WTC11 (cell line): ENCODE data around the gene LAMA2. TPM values are rescaled to one million over a fixed set of nuclear protein-coding genes. Genes with fewer than 3 reads are reported as not detected.

Experiments used
- ATAC-seq: fragments of 200-7000 bp; cut with Tn5 transposase; 2 replicates; pipeline ENCODE4 v1.10.0; 2021; ENCODE audit warnings: mild to moderate bottlenecking, moderate library complexity
- CTCF ChIA-PET: fragments of 300-600 bp; sonication (Branson Sonifier 250); formaldehyde crosslinking; loops from one replicate; lab custom pipeline; 2021; ENCODE audit warnings: antibody characterized with exemption; lab: Charles Lee
- POLR2A ChIA-PET: fragments of 350-600 bp; sonication (Branson Sonifier 250); formaldehyde crosslinking; loops from one replicate; lab custom pipeline; 2021; ENCODE audit warnings: antibody characterized with exemption; lab: Charles Lee
- DNase-seq: peaks from one replicate; pipeline ENCODE4 v3.0.0; 2021; ENCODE audit warnings: low spot score
- H3K27ac Mint-ChIP-seq: 2 replicates; pipeline ENCODE4 v1.8.0; 2021; ENCODE audit warnings: mixed read lengths
- H3K27me3 Mint-ChIP-seq: 2 replicates; pipeline ENCODE4 v1.8.0; 2021; ENCODE audit warnings: low read depth, mild to moderate bottlenecking, moderate library complexity, mixed read lengths
- H3K36me3 Mint-ChIP-seq: 2 replicates; pipeline ENCODE4 v1.8.0; 2021; ENCODE audit warnings: mixed read lengths
- H3K4me1 Mint-ChIP-seq: 2 replicates; pipeline ENCODE4 v1.8.0; 2022; ENCODE audit warnings: mixed read lengths
- H3K4me3 Mint-ChIP-seq: 2 replicates; pipeline ENCODE4 v1.8.0; 2021; ENCODE audit warnings: mild to moderate bottlenecking, moderate library complexity, mixed read lengths
- H3K9me3 Mint-ChIP-seq: 2 replicates; pipeline ENCODE4 v1.8.0; 2021; ENCODE audit warnings: mixed read lengths
- CREM ChIP-seq: sonication (generic); formaldehyde crosslinking; IDR thresholded peaks from 2 replicates; pipeline ENCODE4 v1.8.1; 2022; ENCODE audit warnings: mild to moderate bottlenecking, missing genetic modification reagents, moderate library complexity
- CTCF ChIP-seq: fragments of 200-600 bp; IDR thresholded peaks from 2 replicates; pipeline ENCODE4 v1.8.0; 2022; ENCODE audit warnings: antibody characterized with exemption
- GTF2I ChIP-seq: fragments of 250-450 bp; sonication (Bioruptor Pico); conservative IDR thresholded peaks from 2 replicates; pipeline ENCODE4 v1.4.0; 2021; ENCODE audit warnings: mild to moderate bottlenecking
- HMGXB4 ChIP-seq: sonication (generic); formaldehyde crosslinking; IDR thresholded peaks from 2 replicates; pipeline ENCODE4 v1.8.1; 2023; ENCODE audit warnings: mild to moderate bottlenecking, moderate library complexity, missing genetic modification reagents
- KAT7 ChIP-seq: sonication (generic); formaldehyde crosslinking; IDR thresholded peaks from 2 replicates; pipeline ENCODE4 v1.8.1; 2023; ENCODE audit warnings: missing genetic modification reagents, mild to moderate bottlenecking, borderline replicate concordance
- NR2C2 ChIP-seq: sonication (generic); formaldehyde crosslinking; IDR thresholded peaks from 2 replicates; pipeline ENCODE4 v1.8.0; 2022; ENCODE audit warnings: mild to moderate bottlenecking, missing genetic modification reagents
- PRDM15 ChIP-seq: sonication (generic); formaldehyde crosslinking; IDR thresholded peaks from 2 replicates; pipeline ENCODE4 v1.8.0; 2022; ENCODE audit warnings: missing genetic modification reagents
- SMAD3 ChIP-seq: sonication (generic); formaldehyde crosslinking; IDR thresholded peaks from 2 replicates; pipeline ENCODE4 v1.8.0; 2022; ENCODE audit warnings: missing genetic modification reagents, mild to moderate bottlenecking, borderline replicate concordance
- TEAD4 ChIP-seq: sonication (generic); formaldehyde crosslinking; IDR thresholded peaks from 2 replicates; pipeline ENCODE4 v1.8.0; 2022; ENCODE audit warnings: mild to moderate bottlenecking, missing genetic modification reagents
- USF2 ChIP-seq: sonication (generic); formaldehyde crosslinking; IDR thresholded peaks from 2 replicates; pipeline ENCODE4 v1.8.1; 2023; ENCODE audit warnings: mild to moderate bottlenecking, missing genetic modification reagents, moderate library complexity
- ZNF121 ChIP-seq: sonication (generic); formaldehyde crosslinking; IDR thresholded peaks from 2 replicates; pipeline ENCODE4 v1.8.0; 2023; ENCODE audit warnings: missing genetic modification reagents
- ZNF138 ChIP-seq: sonication (generic); formaldehyde crosslinking; conservative IDR thresholded peaks from 2 replicates; pipeline ENCODE4 v1.8.1; 2022; ENCODE audit warnings: mild to moderate bottlenecking, moderate library complexity, missing genetic modification reagents
- ZNF416 ChIP-seq: fragments of 250-450 bp; sonication (Bioruptor Pico); IDR thresholded peaks from 2 replicates; pipeline ENCODE4 v1.9.0; 2021; ENCODE audit warnings: mild to moderate bottlenecking, inconsistent platforms
- ZNF532 ChIP-seq: fragments of 250-450 bp; sonication (Bioruptor Pico); IDR thresholded peaks from 2 replicates; pipeline ENCODE4 v1.9.0; 2021; ENCODE audit warnings: mild to moderate bottlenecking, borderline replicate concordance
- total RNA-seq: library from RNA; stranded (reverse); gene quantifications from 3 replicates; pipeline ENCODE4 v1.2.3, GENCODE V29; 2021
- TF ChIP-seq, protein P1 (sequence below): sonication (generic); formaldehyde crosslinking; IDR thresholded peaks from 2 replicates; pipeline ENCODE4 v1.8.1; 2022; ENCODE audit warnings: mild to moderate bottlenecking, missing genetic modification reagents, moderate library complexity, borderline replicate concordance
- TF ChIP-seq, protein P2 (sequence below): fragments of 250-450 bp; sonication (Bioruptor Pico); IDR thresholded peaks from 2 replicates; pipeline ENCODE4 v1.9.0; 2021; ENCODE audit warnings: moderate library complexity, mild to moderate bottlenecking, inconsistent platforms, borderline replicate concordance
- TF ChIP-seq, protein P3 (sequence below): fragments of 250-450 bp; sonication (Bioruptor Pico); IDR thresholded peaks from 2 replicates; pipeline ENCODE4 v1.9.0; 2021; ENCODE audit warnings: mild to moderate bottlenecking
- TF ChIP-seq, protein P4 (sequence below): fragments of 250-450 bp; sonication (Bioruptor Pico); IDR thresholded peaks from 2 replicates; pipeline ENCODE4 v1.9.0; 2021; ENCODE audit warnings: mild to moderate bottlenecking

LAMA2 gene
- total RNA-seq, 1 experiment from 2014 or later = 6.6 TPM

DNA sequence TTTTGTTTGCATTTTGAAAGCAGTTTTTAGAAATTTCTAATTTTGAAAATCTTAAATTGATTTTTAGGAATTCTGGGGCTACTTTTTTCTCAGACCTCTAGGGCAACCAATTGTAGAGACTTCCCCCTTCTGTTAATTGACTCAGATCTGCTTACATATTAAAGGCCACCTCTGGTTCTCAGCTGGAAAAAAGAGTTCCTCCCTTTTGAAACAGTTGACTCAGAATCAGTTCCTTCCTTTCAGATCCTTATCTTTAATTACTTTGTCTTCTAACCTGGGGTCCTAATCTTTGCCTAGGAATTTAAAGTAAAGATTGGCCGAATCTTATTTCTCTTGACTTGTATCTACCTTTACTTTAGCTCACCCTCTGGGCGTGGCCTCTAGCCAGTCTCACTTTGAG lies 146.8 kb downstream of the LAMA2 start:
- Mint-ChIP-seq H3K27me3 (peaks cover 87% of the 10 kb centered on the region), H3K27ac (no peak overlapping the region), H3K4me3 (no peak overlapping the region), H3K4me1 (peaks cover 15% of the 10 kb centered on the region), H3K9me3 (no peaks in the 10 kb centered on the region), H3K36me3 (no peaks in the 10 kb centered on the region)
- DNase-seq = no peak
- ChIA-PET POLR2A (no interaction called here), CTCF (no interaction called here)
- TF ChIP-seq, protein P1, sequence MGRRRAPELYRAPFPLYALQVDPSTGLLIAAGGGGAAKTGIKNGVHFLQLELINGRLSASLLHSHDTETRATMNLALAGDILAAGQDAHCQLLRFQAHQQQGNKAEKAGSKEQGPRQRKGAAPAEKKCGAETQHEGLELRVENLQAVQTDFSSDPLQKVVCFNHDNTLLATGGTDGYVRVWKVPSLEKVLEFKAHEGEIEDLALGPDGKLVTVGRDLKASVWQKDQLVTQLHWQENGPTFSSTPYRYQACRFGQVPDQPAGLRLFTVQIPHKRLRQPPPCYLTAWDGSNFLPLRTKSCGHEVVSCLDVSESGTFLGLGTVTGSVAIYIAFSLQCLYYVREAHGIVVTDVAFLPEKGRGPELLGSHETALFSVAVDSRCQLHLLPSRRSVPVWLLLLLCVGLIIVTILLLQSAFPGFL (CRISPR knock-in tag) = no peak
- TF ChIP-seq CREM (no peak), TEAD4 (CRISPR knock-in tag) (no peak), NR2C2 (no peak), KAT7 (CRISPR knock-in tag) (no peak), HMGXB4 (CRISPR knock-in tag) (no peak), ZNF532 (CRISPR knock-in tag) (no peak), GTF2I (no peak), ZNF416 (CRISPR knock-in tag) (no peak), USF2 (no peak), PRDM15 (no peak), ZNF121 (CRISPR knock-in tag) (no peak), SMAD3 (CRISPR knock-in tag) (no peak), CTCF (no peak), ZNF138 (CRISPR knock-in tag) (no peak)
- TF ChIP-seq, protein P2, sequence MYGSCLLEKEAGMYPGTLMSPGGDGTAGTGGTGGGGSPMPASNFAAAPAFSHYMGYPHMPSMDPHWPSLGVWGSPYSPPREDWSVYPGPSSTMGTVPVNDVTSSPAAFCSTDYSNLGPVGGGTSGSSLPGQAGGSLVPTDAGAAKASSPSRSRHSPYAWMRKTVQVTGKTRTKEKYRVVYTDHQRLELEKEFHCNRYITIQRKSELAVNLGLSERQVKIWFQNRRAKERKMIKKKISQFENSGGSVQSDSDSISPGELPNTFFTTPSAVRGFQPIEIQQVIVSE (CRISPR knock-in tag) = no peak
- TF ChIP-seq, protein P3, sequence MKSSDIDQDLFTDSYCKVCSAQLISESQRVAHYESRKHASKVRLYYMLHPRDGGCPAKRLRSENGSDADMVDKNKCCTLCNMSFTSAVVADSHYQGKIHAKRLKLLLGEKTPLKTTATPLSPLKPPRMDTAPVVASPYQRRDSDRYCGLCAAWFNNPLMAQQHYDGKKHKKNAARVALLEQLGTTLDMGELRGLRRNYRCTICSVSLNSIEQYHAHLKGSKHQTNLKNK (CRISPR knock-in tag) = no peak
- TF ChIP-seq, protein P4, sequence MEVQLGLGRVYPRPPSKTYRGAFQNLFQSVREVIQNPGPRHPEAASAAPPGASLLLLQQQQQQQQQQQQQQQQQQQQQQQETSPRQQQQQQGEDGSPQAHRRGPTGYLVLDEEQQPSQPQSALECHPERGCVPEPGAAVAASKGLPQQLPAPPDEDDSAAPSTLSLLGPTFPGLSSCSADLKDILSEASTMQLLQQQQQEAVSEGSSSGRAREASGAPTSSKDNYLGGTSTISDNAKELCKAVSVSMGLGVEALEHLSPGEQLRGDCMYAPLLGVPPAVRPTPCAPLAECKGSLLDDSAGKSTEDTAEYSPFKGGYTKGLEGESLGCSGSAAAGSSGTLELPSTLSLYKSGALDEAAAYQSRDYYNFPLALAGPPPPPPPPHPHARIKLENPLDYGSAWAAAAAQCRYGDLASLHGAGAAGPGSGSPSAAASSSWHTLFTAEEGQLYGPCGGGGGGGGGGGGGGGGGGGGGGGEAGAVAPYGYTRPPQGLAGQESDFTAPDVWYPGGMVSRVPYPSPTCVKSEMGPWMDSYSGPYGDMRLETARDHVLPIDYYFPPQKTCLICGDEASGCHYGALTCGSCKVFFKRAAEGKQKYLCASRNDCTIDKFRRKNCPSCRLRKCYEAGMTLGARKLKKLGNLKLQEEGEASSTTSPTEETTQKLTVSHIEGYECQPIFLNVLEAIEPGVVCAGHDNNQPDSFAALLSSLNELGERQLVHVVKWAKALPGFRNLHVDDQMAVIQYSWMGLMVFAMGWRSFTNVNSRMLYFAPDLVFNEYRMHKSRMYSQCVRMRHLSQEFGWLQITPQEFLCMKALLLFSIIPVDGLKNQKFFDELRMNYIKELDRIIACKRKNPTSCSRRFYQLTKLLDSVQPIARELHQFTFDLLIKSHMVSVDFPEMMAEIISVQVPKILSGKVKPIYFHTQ (CRISPR knock-in tag) = no peak
- ATAC-seq = peak; percentile 88
